Vagina (tissue), 2 donors: ENCODE results near the gene HINT1.
"Not testable (repeated sequence)": the region's sequence is repeated elsewhere in the genome, so short reads cannot be mapped to it uniquely, and the experiment has no call there.

Experiments used
- POLR2A ChIP-seq, 2 donors: fragments of 450-650 bp; IDR thresholded peaks; one replicate each; pipeline ENCODE4 v1.6.1; 2017; ENCODE audit warnings: antibody characterized with exemption in 2 of 2, mild to moderate bottlenecking in 2 of 2, moderate library complexity in 2 of 2
- POLR2AphosphoS5 ChIP-seq, 2 donors: sonication (generic); formaldehyde crosslinking; IDR thresholded peaks; one replicate each; pipeline ENCODE4 v1.9.0; 2017; ENCODE audit warnings: antibody characterized with exemption in 2 of 2, mild to moderate bottlenecking in 2 of 2, low read depth in 1 of 2; ENCODE audit not compliant: insufficient read depth in 1 of 2

DNA sequence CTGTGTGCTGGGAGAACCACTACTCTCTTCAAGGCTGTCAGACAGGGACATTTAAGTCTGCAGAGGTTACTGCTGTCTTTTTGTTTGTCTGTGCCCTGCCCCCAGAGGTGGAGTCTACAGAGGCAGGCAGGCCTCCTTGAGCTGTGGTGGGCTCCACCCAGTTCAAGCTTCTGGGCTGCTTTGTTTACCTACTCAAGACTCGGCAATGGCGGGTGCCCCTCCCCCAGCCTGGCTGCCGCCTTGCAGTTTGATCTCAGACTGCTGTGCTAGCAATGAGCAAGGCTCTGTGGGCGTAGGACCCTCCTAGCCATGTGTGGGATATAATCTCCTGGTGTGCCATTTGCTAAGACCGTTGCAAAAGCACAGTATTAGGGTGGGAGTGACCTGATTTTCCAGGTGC is 26.6 kb downstream of the HINT1 start:
- not testable (repeated sequence) for TF ChIP-seq POLR2A (IDR thresholded peaks at IDR 0.05); POLR2AphosphoS5 (IDR thresholded peaks at IDR 0.05; ENCODE audit: insufficient read depth in 1 of 2, low read depth in 1 of 2)
